DND-41 (cell line): Measurements from ENCODE around the gene KCNK15.

Experiments used
- EZH2 ChIP-seq: IDR thresholded peaks from 3 replicates; pipeline ENCODE4 v1.6.1; 2012; ENCODE audit warnings: borderline replicate concordance, low read depth, mild to moderate bottlenecking, moderate library complexity, low read length, inconsistent platforms; ENCODE audit not compliant: severe bottlenecking
- TF ChIP-seq, protein P1 (sequence below): IDR thresholded peaks from 2 replicates; pipeline ENCODE4 v1.5.1; 2012; ENCODE audit warnings: borderline replicate concordance, low read length, moderate library complexity, mild to moderate bottlenecking; ENCODE audit not compliant: poor library complexity, severe bottlenecking; ENCODE audit errors: extremely low read depth

DNA sequence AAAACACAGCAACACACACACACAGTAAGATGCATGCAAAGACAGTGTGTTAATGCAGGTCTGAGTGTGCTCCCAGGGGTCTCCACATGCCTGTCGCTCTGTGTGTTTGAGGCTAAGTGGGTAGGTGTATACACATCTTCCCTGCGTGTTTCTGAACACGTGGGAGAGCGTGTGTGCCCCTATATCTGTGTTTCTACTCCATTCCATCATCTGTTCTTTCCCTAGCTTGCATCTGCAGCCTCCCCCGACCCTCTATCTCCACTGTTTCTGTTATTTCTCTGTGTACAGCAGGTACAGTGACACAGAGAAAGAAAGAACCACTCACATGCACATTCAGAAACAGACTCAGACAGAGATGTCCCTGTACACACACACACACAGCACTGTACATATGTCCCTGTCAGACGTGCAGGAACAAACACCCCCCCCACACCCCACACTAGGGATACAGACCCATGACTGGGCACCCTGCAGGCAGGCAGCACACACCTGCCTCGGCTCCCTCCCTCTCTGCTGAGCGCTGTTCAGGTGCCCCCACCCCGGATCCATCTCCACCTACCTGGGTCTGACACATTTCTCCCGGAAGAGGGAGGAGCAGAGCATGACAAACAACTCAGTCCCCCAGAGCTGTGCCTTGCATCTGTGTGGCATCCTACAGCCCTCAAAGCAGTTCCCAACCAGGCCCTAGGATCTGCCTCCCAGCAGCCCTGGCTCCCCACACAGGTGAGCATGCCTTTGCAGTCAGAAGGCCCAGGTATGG lies 27.6 kb downstream of the KCNK15 start:
- TF ChIP-seq, protein P1, sequence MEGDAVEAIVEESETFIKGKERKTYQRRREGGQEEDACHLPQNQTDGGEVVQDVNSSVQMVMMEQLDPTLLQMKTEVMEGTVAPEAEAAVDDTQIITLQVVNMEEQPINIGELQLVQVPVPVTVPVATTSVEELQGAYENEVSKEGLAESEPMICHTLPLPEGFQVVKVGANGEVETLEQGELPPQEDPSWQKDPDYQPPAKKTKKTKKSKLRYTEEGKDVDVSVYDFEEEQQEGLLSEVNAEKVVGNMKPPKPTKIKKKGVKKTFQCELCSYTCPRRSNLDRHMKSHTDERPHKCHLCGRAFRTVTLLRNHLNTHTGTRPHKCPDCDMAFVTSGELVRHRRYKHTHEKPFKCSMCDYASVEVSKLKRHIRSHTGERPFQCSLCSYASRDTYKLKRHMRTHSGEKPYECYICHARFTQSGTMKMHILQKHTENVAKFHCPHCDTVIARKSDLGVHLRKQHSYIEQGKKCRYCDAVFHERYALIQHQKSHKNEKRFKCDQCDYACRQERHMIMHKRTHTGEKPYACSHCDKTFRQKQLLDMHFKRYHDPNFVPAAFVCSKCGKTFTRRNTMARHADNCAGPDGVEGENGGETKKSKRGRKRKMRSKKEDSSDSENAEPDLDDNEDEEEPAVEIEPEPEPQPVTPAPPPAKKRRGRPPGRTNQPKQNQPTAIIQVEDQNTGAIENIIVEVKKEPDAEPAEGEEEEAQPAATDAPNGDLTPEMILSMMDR, result no peak
- TF ChIP-seq EZH2, result no peak
